Ishikawa (cell line): ENCODE results near the gene CPNE2.

Experiments used
- EP300 ChIP-seq: IDR thresholded peaks from 2 replicates; pipeline ENCODE4 v1.6.1; 2012; ENCODE audit warnings: borderline replicate concordance
- TAF1 ChIP-seq: IDR thresholded peaks from 2 replicates; pipeline ENCODE4 v1.6.1; 2012; ENCODE audit warnings: low read depth, mild to moderate bottlenecking
- TCF12 ChIP-seq: IDR thresholded peaks from 2 replicates; pipeline ENCODE4 v1.6.1; 2012; ENCODE audit warnings: low read depth
- YY1 ChIP-seq: IDR thresholded peaks from 2 replicates; pipeline ENCODE4 v1.6.1; 2012; ENCODE audit warnings: low read depth

DNA sequence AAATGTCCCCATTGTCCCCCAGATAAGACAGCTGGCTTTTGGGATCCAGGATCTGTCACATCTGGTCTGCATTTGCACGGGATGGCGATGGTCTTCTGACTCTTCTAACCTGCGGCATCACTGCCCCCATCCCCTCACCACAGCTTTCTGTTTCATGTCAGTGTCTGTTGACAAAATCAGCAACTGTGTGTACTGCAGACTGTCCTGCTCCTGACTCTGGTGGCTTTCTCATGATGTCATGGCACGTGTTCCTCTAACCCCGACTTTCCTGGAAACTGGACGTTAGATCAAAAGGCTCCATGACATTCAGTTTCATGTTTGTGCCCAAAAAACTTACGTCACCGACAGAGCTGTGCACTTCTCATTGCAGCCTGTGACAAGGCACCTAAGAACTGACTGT, 30.1 kb upstream of the CPNE2 start:
- TF ChIP-seq EP300 (no peak), TCF12 (no peak), YY1 (no peak), TAF1 (no peak)
